CD4-positive, alpha-beta T cell treated with Interleukin-4 for 4 hours (primary cell): ENCODE data around the gene DEFB131B.
"Not testable (repeated sequence)": the region's sequence is repeated elsewhere in the genome, so short reads cannot be mapped to it uniquely, and the experiment has no call there.

Source experiments
- DNase-seq: peaks from one replicate; pipeline ENCODE4 v3.0.0-alpha.2; 2020

Gene DEFB131B

DNA sequence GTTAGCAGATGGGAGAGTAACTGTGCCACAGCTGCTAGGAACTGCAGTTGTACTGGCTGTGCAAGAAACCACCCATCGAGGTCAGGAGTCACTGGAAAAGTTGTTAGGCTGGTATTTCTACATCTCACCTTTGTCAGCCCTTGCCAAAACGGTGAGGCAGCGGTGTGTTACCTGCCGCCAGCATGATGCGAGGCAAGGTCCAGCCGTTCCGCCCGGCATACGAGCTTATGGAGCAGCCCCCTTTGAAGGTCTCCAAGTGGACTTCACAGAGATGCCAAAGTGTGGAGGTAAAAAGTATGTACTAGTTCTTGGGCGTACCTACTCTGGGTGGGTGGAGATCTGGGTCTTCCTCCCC, 33.7 kb downstream of the DEFB131B start:
- not testable (repeated sequence) for DNase-seq

GRCh38 chr11:71913756-71914526, 35.7 kb downstream of the DEFB131B start:
- no peak for DNase-seq

DNA sequence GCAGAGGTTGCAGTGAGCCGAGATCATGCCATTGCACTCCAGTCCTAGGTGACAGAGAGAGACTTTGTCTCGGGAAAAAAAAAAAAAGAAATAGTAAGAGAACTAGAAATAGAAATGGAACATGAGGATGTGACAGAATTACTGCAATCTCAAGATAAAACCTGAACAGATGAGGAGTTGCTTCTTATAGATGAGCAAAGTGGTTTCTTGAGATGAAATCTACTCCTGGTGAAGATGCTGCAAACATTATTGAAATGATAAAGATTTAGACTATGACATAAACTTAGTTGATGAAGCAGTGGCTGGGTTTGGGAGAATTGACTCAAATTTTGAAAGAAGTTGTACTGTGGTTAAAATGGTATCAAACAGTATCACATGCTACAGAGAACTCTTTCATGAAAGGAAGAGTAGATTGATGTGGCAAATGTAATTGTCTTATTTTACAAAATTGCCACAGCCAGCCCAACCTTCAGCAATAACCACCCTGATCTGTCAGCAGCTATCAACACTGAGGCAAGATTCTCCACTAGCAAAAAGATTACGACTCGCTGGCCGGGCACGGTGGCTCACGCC, 36.5 kb downstream of the DEFB131B start:
- DNase-seq: no peak

DNA sequence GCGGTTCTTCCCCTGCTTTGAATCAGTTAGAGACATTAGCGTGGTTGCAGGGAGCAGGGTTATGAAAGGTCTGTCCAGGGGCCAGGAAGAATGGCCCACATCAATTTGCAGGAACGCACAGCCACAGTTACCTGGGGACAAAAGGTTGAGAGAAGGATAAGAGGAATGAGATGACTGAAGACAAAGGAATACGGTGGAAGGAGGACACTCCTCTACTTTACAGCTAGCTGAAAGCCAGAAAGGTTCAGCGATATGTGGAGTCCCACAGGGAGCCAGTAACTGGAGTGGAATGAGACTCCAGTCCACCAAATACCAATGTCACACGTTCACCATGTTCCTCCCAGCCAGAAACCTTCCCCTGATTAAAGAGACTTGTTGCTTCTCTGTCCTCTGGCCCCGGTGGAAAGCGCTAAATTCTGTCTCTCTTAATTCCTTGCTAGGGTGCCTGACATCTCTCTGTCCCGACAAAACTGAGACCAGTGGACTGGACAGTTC, 39.4 kb downstream of the DEFB131B start:
- DNase-seq: no peak

DNA sequence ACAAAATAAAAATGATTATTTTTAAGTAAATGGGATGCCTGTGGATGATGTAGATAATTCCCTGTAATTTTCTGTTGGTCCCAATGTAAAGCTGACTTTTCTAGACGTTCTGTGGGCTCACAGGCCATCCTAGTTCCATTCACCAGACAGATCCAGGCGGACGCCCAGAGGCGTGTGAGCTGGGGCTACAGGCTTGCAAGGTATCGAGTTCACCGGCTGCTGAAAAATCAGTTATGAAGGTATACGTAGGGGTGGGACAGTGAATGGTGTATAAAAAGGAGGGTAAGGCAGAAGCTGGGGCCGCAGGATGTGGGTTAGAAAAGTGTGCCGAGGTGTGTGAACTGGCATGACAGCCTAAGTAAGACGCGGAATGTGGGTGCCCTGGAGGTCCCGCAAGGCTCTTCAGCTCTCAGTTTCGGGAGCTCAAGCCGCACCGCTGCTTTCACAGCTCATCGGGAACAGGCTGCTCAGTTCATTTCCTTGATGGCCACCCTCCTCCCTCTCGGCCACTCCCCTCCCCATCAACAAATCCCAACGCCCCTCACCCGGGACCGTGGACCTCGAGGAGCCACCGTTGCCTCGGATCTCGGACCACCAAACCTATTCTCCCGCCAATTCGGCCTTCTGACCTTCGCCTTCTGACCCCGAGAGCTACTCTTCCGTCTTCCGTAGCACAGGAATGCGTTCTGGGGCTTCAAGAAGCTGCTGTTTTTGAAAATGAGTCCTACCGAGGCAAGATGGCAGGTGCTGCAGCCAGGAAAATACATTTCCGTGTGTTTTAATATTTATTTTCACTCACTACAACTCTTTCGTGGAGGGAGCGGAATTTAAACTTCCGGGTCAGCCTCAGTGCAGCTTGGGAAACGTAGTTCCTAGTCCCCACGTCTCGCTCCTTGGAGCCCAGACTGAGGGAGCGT, 49.8 kb downstream of the DEFB131B start, which contains the start of gene XNDC1N:
TSS of gene XNDC1N (minus strand) at position 775 of the 917 bp plus-strand sequence. CDS start 5,241 bp downstream, outside the sequence.
- peak; percentile 80 for DNase-seq

- peak; percentile 96 for DNase-seq
Measured at GRCh38 chr11:71928737-71929443, 50.6 kb downstream of the DEFB131B start, which contains the start of gene RNF121. Gene RNF121, plus strand, starts transcription at chr11:71929046. Its CDS starts 16 bp downstream, at chr11:71929062.

DNA sequence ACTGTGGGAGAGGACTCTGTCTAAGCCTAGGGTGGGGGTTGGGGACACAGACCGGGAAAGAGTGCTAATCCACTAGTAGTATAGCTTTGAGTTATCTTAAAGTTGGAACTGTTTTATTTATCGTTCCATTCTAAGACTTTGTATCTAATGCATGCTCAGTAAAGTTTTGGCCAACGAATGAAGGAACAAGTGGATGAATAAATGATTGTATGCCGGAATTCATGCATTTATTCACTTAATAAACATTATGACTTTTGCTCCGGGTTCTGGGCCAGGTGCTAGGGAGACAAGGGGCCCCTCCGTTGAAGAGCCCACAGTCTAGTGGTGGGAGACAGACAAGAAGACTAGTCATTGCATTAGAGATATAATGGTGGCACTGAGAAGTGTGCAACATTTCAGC, 51.2 kb downstream of the DEFB131B start:
- no peak for DNase-seq

GRCh38 chr11:71930556-71931244, 52.4 kb downstream of the DEFB131B start:
- no peak for DNase-seq

DNA sequence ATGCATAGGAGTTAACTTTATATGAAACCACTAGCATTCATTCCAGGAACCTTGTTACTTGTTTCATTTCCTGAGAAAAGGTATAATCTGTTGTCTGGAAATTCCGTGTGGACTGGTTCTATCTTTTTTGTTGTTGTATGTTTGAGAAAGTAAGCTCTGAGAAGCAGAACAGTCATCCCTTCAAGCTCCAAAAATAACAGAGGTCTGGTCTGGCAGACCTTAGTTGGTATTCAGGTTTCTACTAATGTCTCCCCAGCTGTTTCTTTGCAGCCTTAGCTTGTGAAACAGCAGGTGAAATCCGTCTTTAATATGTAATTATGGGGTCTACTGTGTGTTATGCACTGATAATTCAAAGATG, 53.0 kb downstream of the DEFB131B start:
- no peak for DNase-seq

GRCh38 chr11:71933141-71933933, 55.1 kb downstream of the DEFB131B start:
- no peak for DNase-seq
